HG03108 (cell line): ENCODE data around the gene OTOA.
A peak's percentile ranks its signal among the peaks of the same experiment; 100 is the strongest.
"Not testable (repeated sequence)": the region's sequence is repeated elsewhere in the genome, so short reads cannot be mapped to it uniquely, and the experiment has no call there.

Experiments
- ATAC-seq: cut with Tn5 transposase; IDR thresholded peaks from one replicate; pipeline ENCODE4 v1.9.1; 2021; ENCODE audit warnings: moderate library complexity; ENCODE audit not compliant: unreplicated experiment

Gene OTOA

DNA sequence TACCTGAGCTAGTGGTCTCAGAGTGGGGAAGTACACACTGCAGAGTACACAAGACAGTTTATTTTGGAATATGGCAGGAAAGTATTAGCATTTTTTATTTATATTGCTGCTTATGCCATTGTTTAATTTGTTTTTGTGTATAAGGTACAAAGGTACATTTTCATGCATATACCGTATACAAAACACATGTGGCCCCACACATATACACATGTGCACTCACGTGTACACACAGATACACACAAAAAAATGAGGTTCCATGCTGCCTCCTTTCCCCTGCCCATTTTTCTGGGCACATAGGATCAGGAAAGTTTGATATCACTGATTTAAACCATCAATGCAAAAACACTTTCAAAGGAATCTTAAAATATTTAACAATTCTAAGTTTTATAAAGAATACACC lies 24.3 kb upstream of the OTOA start:
- no peak for ATAC-seq

DNA sequence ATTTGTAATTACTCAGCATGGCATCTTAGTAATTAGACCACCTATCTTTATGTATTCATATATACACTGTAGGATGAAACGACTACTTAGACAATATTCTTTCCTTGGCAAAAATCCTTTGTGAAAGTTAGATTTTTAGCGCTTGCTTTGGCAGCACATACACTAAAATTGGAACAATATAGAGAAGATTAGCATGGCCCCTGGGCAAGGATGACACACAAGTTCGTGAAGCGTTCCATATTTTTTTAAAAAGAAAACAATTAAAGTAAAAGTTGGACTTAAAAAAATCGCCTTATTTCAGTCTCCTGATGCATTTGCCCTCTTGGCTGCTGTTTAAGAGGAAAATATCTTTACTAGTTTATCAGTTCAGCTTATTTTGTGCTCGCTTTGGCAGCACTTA lies 21.9 kb upstream of the OTOA start:
- no peak for ATAC-seq

DNA sequence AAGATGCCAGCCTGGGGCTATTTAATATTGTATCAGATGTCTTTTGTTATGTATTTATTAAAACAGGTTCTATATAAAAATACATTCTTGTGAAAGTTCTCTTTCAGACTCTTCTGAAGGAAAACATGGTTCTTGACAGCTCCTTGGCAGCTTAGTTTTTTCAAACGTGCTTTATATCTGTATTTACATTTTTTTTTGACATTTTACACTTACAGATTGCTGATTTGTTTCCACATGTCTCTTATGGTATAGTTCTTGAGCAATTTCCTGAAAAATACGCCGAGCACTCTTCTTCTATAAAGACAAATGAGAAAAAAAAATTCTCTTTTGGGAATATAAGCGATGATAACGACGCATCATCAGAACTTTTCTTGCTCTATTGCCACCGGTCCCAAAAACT lies 20.9 kb upstream of the OTOA start:
- ATAC-seq = no peak

DNA sequence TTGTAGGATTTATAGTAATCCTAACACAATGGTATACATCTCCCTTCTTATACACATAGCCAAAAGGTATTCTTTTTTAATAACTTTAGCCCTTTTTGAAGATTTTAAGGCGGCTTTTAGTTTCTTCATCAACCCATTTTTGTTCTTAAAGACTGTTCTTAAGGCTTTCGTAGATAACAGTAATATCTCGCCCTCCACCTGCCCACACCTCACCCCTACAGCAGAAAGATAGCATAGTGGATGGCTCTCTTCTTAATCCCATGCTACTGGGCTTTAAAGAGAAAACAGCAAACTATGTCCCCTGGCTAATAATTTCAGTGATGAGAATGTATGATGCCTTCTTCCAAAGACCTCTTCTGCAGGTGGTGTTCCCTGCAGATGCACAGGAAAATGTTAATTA lies 20.0 kb upstream of the OTOA start:
- no peak for ATAC-seq

DNA sequence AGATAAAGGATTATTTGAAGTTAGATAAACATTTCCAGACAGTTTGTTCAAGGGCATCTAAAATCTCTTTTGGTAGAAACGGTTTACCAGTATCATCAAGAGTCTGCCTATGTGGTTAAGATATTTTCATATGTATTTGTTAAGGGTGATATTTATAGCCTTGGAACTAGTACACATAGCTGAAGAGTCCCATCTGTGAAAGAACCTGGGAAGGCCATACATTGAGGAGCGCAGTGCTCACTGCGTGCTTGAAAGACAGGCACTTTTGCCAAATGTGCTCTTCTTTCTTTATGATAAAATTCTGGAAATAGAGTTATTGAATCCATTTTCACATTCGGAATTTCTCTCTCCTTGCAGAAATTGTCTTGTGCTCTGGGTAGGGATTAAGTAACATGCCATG lies 19.1 kb upstream of the OTOA start:
- no peak for ATAC-seq

DNA sequence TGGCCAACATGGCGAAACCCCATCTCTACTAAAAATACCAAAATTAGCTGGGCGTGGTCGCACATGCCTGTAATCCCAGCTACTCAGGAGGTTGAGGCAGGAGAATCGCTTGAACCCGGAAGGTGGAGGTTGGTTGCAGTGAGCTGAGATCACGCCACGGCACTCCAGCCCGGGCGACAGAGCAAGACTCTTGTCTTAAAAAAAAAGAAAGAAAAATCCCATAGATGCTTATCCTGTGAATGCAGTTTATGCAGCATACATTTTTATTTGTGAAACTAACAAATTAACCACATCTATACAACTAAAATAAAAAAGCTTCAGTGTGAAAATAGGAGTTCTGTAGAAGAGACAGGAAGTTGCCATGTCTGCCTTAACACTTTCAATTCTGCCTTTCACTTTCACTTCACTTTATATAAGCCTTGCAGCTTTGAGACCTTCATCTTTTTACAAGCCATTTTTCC lies 18.5 kb upstream of the OTOA start:
- no peak for ATAC-seq

DNA sequence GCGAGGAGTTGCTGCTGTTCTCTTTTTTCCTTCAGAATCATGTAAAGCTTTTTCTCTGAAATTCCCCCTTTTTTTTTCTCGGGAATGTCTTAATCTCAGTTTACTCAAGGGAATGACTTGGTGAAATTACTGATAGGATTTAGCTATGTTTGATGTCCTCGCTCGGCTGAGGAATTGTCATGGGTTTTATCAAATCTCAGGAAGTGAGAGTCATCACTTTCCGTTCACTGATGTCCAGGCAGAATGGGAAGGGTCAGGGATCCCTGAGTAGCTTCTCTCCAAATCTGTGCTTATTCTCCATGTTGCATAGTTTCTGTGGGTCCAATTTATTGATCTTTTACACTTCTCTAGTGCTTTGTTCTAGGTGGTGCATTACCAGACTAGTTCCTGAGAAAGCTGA lies 17.7 kb upstream of the OTOA start:
- ATAC-seq = no peak

DNA sequence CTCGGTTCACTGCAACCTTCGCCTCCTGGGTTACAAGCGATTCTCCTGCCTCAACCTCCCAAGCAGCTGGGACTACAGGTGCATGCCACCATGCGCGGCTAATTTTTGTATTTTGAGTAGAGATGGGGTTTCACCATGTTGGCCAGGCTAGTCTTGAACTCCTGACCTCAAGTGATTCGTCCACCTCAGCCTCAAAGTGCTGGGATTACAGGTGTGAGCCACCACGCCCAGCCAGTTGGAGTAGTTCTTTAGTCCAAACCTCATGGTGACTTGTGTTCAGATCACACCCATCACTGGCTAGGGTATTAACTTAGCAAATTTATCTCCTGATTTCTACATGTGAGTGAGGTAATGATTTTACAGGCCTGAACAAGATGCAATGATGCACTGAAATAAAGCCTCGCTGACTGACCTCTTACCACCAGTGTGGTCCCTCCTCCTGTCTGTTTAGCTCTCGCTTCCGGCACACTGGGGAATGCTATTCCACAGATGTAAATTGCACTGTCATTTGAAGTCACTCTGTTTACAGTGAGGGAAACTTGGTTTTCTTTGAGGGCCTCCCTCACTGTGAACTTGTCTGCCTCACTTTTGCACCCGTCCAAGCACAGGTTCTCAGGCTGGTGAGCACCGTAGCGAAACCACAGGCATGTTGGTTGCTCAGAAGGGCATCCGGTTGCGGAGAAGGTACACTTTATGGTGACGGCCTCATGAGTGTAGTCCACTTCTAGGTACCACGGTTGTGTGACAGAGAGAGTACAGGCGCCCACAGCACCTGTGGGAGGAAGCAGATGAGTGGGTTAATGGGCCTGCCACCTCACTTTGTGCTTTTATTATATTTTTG lies 16.8 kb upstream of the OTOA start:
- ATAC-seq = peak; percentile 85

DNA sequence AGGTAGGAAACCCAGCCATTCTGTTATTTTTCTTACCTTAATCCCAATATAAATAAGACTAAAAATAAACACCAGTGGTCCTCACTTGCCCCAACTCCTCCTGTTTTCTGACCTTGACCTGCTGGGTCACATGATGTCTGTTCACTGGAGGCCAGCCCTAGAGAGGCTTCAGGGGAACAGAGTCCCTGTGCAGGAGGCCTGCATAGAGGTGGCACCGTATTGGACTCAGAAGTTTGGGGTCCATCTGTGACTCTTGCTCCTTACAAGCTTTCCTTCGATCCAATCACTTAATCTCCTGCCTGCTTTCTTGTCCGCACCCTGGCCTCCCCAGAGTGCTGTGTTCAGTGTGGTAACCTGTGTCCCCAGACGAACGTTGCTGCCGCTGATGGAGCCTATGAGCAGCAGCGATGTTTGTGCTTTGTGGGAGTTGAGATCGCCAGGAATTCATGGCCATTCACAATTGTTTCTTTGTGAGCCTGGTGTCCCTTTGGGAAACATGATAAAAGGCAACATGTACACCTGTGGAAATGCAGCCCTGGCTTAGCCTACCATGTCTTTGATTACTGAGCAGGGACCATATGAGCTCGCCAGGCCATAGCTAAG lies 16.1 kb upstream of the OTOA start:
- peak; percentile 6 for ATAC-seq

DNA sequence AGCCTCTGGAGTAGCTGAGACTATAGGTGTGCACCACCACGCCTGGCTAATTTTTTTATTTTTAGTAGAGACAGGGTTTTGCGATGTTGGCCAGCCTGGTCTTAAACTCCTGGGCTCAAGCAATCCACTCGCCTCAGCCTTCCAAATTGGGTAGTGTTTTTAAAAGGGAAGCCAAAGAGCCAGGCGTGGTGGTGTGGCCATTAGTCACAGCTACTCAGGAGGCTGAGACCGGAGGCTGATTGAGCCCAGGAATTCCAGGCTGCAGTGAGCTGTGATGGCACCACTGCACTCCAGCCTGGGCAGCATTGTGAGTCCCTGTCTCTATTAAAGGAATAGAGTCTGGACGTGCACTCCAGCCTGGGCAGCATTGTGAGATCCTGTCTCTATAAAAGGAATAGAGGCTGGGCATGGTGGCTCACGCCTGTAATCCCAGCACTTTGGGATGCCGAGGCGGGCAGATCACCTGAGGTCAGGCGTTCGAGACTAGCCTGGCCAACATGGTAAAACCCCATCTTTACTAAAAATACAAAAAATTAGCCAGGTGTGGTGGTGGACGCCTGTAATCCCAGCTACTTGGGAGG lies 13.9 kb upstream of the OTOA start:
- ATAC-seq = not testable (repeated sequence)

DNA sequence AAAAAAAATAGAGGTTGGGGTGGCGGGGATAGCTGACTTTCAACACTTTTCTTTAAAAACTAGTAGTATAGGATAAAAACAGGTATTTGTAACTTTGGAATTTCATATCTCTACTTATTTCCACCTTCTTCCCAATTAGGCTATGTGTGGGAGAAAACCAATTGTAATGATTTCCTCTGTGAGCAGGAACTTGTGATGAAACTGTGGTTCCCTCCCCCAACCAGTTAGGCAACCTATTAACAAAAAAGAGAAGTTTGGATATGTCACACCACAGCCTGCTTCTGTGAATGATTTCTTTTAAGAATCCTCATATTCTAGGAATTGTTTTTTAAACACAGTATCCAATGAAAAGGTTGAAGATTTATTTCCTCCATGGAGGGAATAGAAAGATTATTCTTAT lies 13.2 kb upstream of the OTOA start:
- no peak for ATAC-seq

DNA sequence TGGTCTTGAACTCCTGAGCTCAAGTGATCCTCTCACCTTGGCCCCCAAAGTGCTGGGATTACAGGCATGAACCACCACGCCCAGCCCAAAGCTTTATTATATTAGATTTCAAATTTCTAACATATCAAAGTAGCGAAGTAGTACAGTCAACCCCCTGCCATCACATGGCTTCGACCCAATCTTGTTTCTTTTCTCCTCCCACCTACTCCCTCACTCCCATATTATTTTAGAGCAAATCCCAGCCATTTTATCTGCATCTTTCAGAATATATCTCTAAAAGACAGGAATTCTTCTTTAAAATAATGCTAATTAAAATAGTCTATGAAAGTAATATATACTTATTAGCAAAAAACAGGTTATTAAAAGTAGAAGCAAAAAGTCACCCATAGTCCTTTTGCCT lies 12.3 kb upstream of the OTOA start:
- no peak for ATAC-seq

DNA sequence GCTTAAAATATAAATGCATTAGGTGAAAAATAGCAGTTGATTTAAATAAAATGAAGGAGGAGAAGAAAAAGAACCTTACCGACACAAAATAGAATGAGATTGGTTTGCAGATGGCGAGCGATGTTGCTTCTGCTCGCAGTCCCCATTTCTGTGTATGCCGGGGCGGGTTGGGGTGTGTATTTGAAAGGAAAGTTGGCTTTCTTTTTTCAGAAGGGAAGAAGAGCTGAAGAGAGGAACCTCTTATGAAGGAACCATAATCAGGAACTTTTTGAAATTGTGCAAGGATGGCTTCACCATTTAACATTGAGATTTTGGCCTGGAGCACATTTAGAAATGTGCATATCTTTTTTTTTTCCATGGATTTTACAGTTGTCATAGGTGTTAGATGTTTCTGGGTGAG lies 11.3 kb upstream of the OTOA start, which contains the start of gene IGSF6:
Gene IGSF6, minus strand, starts transcription at position 156 of the 400 bp plus-strand sequence. Its CDS starts 10 bp downstream, at position 146.
- no peak for ATAC-seq

DNA sequence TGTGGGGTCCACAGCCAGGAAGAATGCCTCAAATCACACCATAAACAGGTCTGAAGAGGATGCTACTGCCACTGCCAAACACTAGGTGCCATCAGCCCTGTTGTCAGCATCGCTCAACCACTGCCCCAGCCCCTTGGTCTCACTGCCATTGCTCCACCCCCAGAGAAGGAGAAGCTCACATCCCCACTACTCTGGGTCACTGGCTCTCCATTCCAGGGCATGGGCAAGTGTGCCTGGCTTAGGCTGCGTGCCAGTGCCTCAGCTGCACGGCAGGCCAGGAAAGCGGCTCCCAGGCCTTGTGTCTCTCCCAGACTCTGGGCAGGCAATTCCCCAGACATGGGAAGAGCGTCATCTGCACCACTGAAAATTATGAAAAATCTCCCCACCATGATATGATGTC lies 10.2 kb upstream of the OTOA start:
- ATAC-seq = no peak

DNA sequence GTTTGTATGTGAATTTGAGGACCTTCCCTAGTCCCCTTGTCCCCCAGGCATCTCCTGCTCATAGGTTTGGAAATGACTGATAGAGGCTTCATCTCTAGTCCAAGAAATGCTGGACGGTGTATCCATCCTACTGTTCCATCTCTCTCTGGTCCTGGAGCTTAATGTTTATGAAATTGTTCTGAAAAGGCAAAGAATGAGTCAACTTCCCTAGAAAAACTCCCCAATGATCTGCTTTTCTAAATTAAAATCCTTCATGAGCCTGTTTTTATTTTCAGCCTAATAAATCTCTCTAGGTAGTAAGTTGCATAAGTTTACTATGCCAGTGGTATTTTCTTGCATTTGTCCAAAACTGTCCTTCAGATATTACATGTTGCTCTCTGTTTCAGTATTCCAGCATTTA lies 9.3 kb upstream of the OTOA start:
- no peak for ATAC-seq

DNA sequence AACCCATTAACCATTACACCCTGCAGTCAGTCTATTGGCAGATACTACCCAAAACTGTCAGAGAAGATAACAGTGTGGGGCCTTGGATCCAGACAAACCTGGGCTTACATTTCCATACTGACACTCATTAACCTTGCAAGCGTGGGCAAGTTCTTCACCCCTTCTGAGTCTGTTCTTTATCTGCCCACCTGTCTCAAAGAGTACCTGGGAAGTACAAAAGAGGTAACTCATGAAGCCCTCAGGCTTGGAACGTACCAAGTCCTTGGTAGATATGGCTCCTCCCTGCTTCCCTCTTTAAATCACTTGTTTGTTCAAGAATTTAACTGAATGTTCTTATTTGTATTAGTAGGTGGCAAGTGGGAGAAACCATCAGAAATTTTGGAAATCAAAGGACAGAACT lies 8.9 kb upstream of the OTOA start:
- no peak for ATAC-seq

DNA sequence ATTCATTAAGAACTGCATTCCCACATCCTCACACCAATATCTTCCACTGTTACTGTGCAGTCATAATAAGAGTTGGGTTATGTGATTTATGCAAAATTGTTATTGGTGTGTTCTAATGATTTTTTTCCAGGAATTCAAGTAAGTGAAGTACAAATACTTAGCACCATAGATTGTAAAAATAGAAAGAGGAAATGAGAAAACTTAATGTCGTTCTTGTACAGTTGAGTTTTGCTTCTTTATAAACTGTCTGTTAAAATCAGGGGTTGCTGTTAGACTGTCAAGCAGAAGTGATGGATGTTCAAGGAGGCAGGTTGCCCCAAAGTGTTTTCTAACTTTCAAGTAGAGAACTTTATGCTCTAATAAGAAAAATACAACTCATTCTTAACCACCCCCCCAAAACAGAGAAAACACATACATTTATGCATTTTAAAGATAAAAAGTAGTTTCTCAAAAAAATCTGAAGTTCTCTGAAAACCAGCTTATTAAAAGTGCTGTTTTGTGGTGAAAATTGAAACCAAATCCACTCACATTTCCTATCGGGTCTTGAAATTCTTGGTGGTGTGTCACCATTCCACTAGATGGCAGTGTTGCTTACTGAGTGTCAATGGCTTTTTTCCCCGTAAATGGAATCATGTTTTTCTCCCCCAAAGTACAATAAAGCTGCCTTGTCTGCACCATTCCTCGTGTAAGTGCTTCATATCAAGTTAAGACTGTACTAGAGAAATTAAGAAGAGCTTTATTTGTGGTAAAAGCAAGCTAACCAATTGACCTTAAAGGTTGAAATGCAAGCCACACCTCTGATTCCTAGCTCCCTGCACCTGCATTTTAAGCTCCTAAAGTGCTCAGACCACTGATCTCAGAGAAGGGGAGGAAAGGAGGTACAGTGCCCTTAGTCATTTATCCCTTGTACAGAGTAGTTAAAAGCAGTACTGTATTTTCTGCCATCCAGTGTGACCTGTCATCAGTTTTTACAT lies 6.7 kb upstream of the OTOA start:
- no peak for ATAC-seq

DNA sequence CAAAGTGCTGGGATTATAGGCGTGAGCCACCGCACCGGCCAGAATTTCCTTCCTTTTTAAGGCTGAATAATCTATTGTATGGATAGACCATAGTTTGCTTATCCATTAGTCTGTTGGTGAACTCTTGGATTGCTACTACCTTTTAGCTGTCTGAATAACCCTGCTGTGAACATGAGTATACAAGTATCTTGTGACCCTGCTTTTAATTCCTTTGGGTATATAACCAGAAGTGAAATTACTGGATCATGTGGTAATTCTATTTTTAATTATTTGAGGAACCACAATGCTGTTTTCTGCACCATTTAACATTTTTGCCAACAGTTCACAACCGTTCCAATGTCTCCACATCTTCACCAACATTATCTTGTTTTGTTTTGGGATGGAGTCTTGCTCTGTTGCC lies 4.6 kb upstream of the OTOA start:
- no peak for ATAC-seq

DNA sequence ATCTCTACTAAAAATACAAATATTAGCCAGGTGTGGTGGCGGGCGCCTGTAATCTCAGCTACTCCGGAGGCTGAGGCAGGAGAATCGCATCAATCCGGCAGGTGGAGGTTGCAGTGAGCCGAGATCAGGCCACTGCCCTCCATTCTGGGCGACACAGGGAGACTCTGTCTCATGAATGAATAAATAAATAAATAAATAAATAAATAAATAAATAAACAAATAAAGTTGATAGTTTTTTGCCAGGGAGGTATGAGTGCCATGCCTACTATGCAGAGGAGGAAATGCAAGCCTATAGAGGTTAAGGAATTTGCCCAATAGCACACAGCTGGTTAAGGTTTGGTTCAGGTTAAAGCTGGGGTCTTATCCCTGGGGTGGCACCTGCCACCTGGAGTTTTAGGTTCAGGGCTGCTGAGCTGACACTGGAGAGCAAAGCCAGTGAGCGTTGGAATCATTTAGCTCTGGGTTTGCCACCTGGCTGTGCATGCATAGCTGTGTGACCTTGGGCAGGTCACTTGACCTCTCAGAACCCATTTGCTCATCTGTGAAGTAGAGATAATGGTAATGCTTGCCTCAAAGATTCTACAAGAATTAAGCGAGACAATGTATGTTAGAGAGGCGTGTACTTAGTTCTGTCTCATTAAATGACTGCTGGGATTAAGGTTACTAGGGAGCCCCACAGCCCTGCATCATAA lies 1.2 kb downstream of the OTOA start:
- ATAC-seq = no peak

DNA sequence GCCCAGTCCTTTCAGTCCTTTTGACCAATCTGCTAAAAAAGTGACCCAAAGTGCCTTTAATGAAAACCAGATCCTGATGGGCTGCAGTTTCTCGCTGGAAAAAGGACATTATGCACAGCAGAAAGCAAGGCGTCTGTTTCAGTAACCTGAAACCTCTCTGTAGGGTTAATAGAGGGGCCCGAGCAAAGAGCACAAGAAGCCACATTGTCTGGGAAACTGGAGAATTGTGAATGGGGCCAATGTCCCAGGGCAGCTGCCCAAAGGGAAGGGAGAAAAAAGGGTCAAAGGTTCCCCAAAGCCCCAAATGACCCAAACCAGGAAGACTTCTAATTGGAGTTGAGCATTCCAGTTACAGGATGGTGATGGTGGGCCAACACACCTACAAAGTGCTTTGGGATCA lies 3.0 kb downstream of the OTOA start:
- no peak for ATAC-seq
